ENCODE data around the gene NR1D2. TPM values are rescaled to one million over a fixed set of nuclear protein-coding genes. Genes with fewer than 3 reads are reported as not detected.

NR1D2 gene
- total RNA-seq, 1 donor from 2014 or later = 31.3 TPM

DNA sequence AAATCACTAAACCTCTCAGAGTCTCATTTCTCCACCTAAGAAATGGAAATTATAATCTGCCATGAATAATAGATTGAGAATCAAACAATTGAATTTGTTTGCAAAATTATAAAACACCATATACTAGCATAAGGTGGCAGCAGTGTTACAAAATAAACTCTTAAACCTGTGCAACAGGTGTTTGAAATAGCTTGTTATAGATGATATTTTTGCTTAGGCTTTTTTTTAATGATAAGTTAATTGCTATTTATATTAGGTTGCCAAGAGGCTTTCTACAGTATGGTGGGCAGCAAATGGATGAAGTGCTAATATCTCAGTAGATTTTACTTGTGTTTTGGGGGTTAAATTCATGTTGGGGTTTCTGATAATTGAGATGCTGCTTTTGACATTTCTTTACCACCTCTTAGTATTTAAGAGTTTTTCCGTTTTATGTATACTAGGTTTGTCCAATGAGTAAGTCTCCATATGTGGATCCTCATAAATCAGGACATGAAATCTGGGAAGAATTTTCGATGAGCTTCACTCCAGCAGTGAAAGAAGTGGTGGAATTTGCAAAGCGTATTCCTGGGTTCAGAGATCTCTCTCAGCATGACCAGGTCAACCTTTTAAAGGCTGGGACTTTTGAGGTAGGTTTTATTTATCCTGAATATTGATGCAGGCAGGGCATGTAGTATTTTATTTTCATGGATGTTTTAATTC, 19.6 kb downstream of the NR1D2 start:
- DNase-seq (ENCODE audit: low read depth in 2 of 2) = no peak

DNA sequence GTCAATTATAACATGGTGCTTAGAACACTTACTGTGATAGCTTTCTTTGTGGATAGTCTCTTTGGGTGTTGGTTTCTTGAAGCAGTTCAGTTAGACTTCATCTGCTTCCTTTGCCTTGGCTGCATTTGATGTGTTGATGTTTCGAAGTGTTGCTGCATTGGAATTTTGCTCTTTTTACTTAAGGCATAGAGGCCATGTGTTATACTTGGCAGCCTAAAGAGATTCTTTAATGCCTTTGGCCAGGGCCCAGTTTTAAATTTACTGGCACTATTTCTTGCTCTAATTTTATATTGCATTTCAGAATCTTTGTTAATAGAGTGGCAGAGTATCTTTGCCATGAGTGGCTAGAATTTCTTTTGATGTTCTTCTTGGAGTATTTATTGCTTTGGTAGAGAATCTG, 21.2 kb downstream of the NR1D2 start:
- DNase-seq (ENCODE audit: low read depth in 2 of 2) = no peak

DNA sequence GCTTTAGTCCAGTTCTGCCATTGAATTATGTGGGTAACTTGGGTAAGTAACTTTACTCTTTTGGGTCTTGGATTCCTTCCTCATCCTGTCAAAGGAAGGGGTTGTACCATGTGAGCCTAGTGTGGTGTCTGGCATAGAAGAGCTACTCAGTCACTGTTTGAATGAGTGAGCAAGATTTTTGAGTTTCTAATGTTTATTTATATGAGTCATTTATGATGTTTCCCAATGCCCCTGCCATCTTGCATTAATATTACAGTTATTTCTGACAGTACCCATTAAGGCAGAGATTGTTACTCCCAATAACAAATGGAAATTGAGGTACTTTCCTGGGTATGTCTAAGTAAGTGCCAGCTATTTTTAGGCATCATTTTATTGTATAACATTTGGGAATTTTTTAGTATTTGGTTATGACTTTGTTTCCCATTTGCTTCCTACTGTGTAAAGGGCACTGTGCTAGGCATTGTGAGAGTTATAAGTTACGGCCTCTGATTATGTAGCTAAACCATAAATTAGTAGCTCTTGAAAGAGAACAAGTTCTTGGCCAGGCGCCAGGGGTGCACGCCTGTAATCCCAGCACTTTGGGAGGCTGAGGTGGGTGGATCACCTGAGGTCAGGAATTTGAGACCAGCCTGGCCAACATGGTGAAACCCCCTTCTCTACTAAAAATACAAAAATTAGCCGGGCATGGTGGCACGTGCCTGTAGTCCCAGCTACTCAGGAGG, 23.5 kb downstream of the NR1D2 start:
- DNase-seq (ENCODE audit: low read depth in 2 of 2) = peak in 1 of 2 donors; percentile 47

GRCh38 chr3:23969393-23969792, 24.3 kb downstream of the NR1D2 start:
- no peak for DNase-seq (ENCODE audit: low read depth in 2 of 2)

DNA sequence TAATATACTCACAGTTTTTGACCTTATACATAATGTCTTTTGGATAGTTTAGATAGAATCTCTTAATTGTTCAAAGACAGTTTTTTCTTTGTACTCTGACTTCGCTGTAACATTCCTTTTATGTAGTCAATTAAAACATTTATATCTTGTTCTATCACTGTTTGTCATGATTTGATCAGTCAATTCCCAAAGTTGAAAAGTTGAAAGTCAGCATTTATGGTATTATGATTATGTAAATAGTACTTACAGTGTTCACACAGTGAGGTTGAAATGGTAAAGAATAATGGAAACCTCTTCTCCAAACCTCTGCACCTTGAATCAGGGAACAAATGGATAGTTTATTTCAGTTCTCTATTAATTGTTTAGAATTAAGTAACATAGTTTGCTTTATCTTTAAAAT, 26.6 kb downstream of the NR1D2 start:
- no peak for DNase-seq (ENCODE audit: low read depth in 2 of 2)

GRCh38 chr3:23976555-23976954, 31.5 kb downstream of the NR1D2 start:
- DNase-seq (ENCODE audit: low read depth in 2 of 2) = no peak

- DNase-seq (ENCODE audit: low read depth in 2 of 2) = no peak
These were observed 34.5 kb downstream of the NR1D2 start for GRCh38 chr3:23979569-23979968.

- no peak for DNase-seq (ENCODE audit: low read depth in 2 of 2)
These were observed 36.0 kb downstream of the NR1D2 start for GRCh38 chr3:23981136-23981535.

- peak in 1 of 2 donors; percentile 30 for DNase-seq (ENCODE audit: low read depth in 2 of 2)
These were observed 36.9 kb downstream of the NR1D2 start for GRCh38 chr3:23981955-23982354.

- DNase-seq (ENCODE audit: low read depth in 2 of 2) = no peak
These were observed 39.8 kb downstream of the NR1D2 start for GRCh38 chr3:23984934-23985333.

GRCh38 chr3:23985747-23986544, 40.9 kb downstream of the NR1D2 start:
- peak in 1 of 2 donors; percentile 20 for DNase-seq (ENCODE audit: low read depth in 2 of 2)

GRCh38 chr3:23987356-23987755, 42.3 kb downstream of the NR1D2 start:
- DNase-seq (ENCODE audit: low read depth in 2 of 2) = peak in 1 of 2 donors; percentile 77

DNA sequence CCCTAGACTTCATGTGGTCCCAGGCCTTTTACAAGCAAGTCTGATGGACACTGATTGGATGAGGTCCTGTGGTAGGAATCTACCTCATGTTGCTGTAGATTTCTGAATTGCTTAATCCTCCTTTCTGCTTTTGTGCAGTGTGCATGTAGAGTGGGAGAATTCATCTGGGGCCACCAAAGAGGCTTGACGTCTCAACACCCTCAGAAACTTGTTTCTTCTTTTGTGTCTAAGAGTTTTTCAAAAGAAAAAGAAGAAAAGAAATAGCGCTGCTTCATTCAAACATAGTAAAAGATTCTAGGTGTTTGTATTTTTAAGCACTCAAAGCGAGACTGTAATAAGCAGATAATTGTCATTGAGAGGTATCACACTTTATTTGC, 46.2 kb downstream of the NR1D2 start:
- no peak for DNase-seq (ENCODE audit: low read depth in 2 of 2)

- DNase-seq (ENCODE audit: low read depth in 2 of 2) = peak; percentile 64 to 83
These were observed 46.9 kb downstream of the NR1D2 start for GRCh38 chr3:23991683-23992628.

- DNase-seq (ENCODE audit: low read depth in 2 of 2) = peak in 1 of 2 donors; percentile 31
These were observed 48.6 kb downstream of the NR1D2 start for GRCh38 chr3:23993556-23994243.

GRCh38 chr3:23994244-23994569, 49.1 kb downstream of the NR1D2 start:
- no peak for DNase-seq (ENCODE audit: low read depth in 2 of 2)

- no peak for DNase-seq (ENCODE audit: low read depth in 2 of 2)
These were observed 50.1 kb downstream of the NR1D2 start for GRCh38 chr3:23995219-23995618.

DNA sequence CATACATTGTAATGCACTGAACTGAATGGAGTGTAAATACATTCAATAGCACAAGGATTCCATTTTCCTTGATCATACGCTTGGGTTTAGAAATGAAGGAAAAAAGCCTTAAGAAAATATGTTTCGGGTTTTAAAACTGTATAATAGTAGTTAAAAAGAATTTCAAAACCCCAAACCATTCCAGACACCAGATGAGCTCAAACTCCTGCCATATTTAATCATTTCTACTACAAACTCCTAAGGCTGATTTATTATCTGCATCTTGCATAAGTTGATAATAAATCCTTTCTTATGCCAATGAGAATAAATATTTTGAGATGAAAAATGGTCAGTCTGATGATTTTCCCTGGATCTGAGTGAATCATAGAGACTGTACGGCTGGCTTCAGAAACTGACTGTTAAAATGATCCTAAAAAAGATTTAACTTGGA, 51.0 kb downstream of the NR1D2 start:
- no peak for DNase-seq (ENCODE audit: low read depth in 2 of 2)

DNA sequence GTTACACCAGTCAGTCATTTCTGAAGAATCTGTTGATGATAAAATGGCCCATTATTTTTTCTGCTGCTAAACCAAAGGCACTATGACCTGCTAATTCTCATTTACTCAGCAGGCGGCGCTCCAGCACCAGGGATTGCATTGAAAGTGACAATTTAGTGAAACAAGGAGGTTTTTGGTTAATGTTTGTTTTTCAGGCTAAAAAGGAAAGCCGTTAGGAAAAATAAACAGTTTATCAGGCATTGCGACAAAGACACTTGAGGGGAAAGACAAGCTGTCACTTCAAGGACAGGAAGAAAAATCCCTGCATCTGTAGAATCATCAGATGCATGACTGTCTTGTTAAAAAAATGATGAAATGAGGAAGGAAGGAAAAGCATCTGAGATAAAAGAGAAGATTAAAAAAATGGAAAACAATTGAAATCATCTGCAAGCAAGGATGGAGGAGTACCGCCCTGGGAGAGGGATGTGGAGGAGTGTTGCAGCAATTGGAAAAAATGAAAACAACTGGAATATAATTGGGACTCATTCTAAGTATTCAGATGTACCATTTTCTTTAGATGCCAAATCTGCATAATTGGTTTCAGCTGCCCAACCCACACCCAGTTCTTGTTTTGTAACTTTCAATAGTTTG, 54.0 kb downstream of the NR1D2 start:
- DNase-seq (ENCODE audit: low read depth in 2 of 2) = peak; percentile 56 to 67

GRCh38 chr3:24002129-24002528, 57.0 kb downstream of the NR1D2 start:
- DNase-seq (ENCODE audit: low read depth in 2 of 2) = no peak
